GM21390 (cell line): Measurements from ENCODE around the gene HAUS8.

Experiments used
- ATAC-seq: cut with Tn5 transposase; IDR thresholded peaks from one replicate; pipeline ENCODE4 v1.9.1; 2021; ENCODE audit not compliant: unreplicated experiment

HAUS8 gene

GRCh38 chr19:17001603-17002183 lies 73.6 kb downstream of the HAUS8 start:
- no peak for ATAC-seq
